GM18951 (cell line): ENCODE results near the gene RTN1.

Experiments
- POLR2A ChIP-seq: IDR thresholded peaks from 4 replicates; pipeline ENCODE4 v1.6.1; 2011; ENCODE audit warnings: mild to moderate bottlenecking; ENCODE audit not compliant: insufficient read length, insufficient read depth; ENCODE audit errors: extremely low read depth
- in situ Hi-C: fragments of 300-500 bp; cut with MboI; formaldehyde crosslinking; loops from one replicate; pipeline ENCODE4 v1.12.0; 2022; ENCODE audit warnings: low sequenced_read_pairs, mixed read lengths, inconsistent platforms; ENCODE audit not compliant: unreplicated experiment

Gene RTN1

GRCh38 chr14:59869381-59870255, 958 bp downstream of the RTN1 start:
- TF ChIP-seq POLR2A: no peak
- in situ Hi-C loops: no loop called here

- in situ Hi-C loops: no loop called here
- no peak for TF ChIP-seq POLR2A
Measured at GRCh38 chr14:59868021-59868420, 2.6 kb downstream of the RTN1 start.

- in situ Hi-C loops: no loop called here
- no peak for TF ChIP-seq POLR2A
Measured at GRCh38 chr14:59863806-59864525, 6.6 kb downstream of the RTN1 start.

GRCh38 chr14:59857328-59857727, 13.2 kb downstream of the RTN1 start:
- in situ Hi-C loops: no loop called here
- no peak for TF ChIP-seq POLR2A

GRCh38 chr14:59852350-59852749, 18.2 kb downstream of the RTN1 start:
- TF ChIP-seq POLR2A: no peak
- in situ Hi-C loops: no loop called here

GRCh38 chr14:59850458-59850857, 20.1 kb downstream of the RTN1 start:
- in situ Hi-C loops: no loop called here
- TF ChIP-seq POLR2A: no peak

GRCh38 chr14:59849411-59850130, 21.0 kb downstream of the RTN1 start:
- in situ Hi-C loops: no loop called here
- no peak for TF ChIP-seq POLR2A

GRCh38 chr14:59848671-59849070, 21.9 kb downstream of the RTN1 start:
- in situ Hi-C loops: no loop called here
- no peak for TF ChIP-seq POLR2A

GRCh38 chr14:59847711-59848110, 22.9 kb downstream of the RTN1 start:
- in situ Hi-C loops: no loop called here
- TF ChIP-seq POLR2A: no peak

GRCh38 chr14:59846595-59846994, 24.0 kb downstream of the RTN1 start:
- in situ Hi-C loops: no loop called here
- no peak for TF ChIP-seq POLR2A

GRCh38 chr14:59845245-59845644, 25.3 kb downstream of the RTN1 start:
- TF ChIP-seq POLR2A: no peak
- in situ Hi-C loops: no loop called here

- TF ChIP-seq POLR2A: no peak
- in situ Hi-C loops: no loop called here
Measured at GRCh38 chr14:59844186-59844812, 26.3 kb downstream of the RTN1 start.

- TF ChIP-seq POLR2A: no peak
- in situ Hi-C loops: no loop called here
Measured at GRCh38 chr14:59836116-59836515, 34.5 kb downstream of the RTN1 start.
